Fibroblast of skin of back (primary cell): ENCODE results near the gene ST8SIA2.

Source experiments
- DNase-seq: peaks from one replicate; pipeline ENCODE4 v3.0.0-alpha.2; 2013

ST8SIA2 gene

DNA sequence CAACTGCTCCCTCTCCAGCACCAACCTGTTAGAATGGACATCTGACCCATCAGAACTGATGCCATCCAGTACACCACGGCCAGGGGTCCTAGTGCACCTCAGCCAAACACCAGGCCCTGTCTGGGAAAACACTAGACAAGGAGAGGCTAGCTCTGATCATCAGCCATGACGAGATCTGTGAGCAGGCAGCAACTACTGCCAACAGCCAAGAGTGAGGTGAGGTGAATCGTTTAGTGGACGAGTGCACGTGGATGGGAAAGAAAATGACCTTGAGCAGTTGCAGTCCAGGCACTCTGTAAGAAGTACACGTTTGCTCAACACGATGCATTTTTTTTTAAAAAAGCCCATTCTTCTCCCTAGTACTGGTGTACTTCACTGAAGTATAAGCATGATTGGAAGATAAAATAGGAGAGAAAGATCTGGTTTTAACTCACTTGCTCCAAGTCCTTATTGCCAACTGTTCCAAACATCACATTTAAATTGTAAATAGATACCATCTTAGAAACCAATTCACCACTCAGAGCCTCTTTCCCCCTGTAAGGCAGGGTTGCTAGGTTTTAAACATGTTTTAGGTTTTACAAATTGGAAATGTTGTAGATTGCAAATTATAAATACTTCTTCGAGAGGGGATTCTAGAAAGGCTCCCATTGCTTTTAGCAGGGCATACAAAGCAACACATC is 5.7 kb downstream of the ST8SIA2 start:
- DNase-seq, result no peak

- no peak for DNase-seq
These were observed 6.9 kb downstream of the ST8SIA2 start for GRCh38 chr15:92400573-92400972.

GRCh38 chr15:92400980-92401787 is 7.5 kb downstream of the ST8SIA2 start:
- no peak for DNase-seq

DNA sequence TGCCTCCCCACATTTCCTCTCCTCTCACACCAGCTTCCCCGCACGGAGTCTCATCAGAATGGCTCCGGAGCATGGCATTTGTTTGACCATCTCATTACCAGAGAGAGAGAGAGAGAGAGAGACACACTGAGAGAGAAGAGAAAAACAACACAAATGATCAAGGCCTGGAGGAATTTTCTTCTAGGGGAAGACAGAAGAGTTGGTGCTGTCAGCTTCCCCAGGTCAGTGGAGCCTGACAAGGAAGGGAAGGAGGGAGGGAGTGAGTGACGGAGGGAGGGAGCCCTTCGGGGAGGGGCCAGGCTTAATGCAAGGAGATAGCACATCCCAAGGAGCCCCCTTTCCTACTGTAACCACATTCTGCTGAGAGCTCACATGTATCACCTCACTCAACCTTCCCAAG is 9.1 kb downstream of the ST8SIA2 start:
- no peak for DNase-seq

- DNase-seq, result no peak
These were observed 12.3 kb downstream of the ST8SIA2 start for GRCh38 chr15:92405942-92406341.

DNA sequence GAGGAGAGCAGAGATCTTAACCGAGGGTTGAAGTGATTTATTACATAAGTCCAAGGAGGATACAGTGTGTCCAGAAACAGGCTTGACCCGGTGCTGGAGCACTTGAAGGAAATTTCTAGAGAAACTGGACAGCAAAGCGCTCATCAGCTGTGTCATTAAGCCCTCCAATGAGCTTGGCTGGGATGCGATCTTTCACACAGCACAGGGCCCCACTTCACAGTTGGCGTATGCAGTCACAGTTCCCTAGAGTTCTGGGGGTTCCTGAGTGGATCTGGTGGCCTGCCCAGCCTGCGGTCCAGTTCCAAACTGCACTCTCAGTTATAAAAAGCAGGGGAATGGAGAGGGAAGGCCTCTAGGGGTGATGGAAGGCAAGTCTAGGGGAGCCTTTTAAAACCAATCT is 13.6 kb downstream of the ST8SIA2 start:
- no peak for DNase-seq

- no peak for DNase-seq
These were observed 14.2 kb downstream of the ST8SIA2 start for GRCh38 chr15:92407916-92408315.

DNA sequence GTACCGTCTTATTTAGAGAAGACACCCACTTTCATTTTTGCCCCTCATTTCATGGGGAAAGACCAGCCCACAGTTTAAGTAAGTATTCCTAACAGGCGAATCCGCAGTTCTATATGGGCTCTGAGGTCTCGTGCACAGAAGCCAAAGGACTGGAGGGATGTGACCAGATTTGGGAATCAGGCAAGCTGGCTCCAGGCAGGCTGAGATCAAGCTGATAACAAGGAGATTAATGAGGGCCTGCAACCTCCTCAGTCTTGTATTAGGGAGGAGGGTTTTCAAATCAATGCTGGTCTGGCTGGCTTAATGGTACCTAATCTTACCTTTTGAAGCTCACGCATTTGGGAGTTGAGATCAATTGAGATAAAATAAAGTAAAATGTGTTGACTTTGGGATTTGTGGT is 15.3 kb downstream of the ST8SIA2 start:
- DNase-seq, result no peak

GRCh38 chr15:92409521-92409920 is 15.8 kb downstream of the ST8SIA2 start:
- DNase-seq, result no peak

- no peak for DNase-seq
These were observed 16.9 kb downstream of the ST8SIA2 start for GRCh38 chr15:92410537-92410936.

GRCh38 chr15:92411256-92411655 is 17.6 kb downstream of the ST8SIA2 start:
- DNase-seq, result no peak

GRCh38 chr15:92413510-92413909 is 19.8 kb downstream of the ST8SIA2 start:
- peak; percentile 84 for DNase-seq

DNA sequence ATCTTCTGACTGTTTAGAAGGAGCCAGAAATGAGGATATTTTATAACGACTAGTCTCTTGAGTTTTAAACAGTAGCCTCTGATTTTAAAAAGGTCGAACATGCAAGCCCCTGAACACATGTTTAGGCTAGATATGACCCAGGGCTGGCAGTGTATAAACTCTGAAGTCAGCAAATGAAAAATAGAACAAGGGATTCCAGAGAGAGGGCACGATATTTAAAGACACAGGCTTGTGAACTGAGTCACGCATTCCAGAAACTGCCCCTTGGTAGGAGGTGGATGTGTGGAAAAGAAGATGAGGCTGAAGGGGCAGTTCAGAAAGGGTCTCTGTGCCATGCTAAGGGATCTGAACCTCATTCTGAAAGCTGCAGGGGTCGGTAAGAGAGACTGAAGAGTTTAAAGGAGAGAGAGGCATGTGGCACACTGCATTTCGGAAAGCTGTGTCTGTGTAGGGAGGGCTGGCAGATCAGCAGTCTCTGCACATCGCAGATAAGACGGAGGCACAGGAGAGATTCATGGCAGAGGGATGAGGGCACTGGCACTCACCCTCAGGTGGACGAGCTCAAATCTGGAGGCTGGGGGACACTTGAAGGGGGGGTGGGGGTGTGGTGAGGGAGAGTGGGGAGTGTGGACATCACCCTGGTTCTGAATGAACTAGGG is 22.1 kb downstream of the ST8SIA2 start:
- peak; percentile 63 for DNase-seq

DNA sequence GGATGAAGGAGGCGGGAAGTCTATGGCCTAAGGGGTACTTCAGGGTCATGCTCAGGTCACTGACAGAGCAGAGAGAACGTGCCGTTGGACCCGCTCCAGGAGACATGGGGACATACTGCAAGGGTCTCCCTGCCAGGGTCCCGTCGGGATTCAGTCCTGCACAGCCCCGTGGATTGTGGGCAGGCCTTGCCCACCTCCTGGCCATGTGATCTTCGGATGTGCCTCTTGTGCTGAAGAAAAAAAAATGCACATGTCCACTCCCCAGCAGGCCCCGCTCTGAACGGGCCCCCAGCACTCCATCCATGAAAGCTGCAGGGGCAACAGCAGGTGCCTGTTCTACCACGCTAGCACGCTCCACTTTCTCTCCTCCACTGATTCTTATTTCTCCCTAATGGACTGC is 22.9 kb downstream of the ST8SIA2 start:
- no peak for DNase-seq

DNA sequence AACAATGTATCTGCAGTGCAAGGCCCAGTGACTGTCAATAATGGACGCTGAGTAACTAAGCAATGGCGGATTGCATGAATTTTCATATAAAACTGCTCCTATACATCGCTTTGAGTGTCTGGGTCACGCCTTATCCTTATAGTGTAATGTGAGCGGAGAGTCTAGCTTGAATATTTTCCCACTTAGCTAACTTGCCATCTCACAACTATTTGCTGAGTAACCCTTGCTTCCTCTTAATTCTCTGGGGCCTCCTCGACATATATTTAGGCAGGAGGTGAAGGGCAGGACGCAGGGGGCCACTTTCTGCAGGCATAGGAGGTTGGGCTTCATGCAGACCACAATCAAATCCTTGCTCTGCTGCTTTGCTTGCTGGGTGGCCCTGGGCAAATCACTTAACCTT is 24.0 kb downstream of the ST8SIA2 start:
- peak; percentile 79 for DNase-seq

DNA sequence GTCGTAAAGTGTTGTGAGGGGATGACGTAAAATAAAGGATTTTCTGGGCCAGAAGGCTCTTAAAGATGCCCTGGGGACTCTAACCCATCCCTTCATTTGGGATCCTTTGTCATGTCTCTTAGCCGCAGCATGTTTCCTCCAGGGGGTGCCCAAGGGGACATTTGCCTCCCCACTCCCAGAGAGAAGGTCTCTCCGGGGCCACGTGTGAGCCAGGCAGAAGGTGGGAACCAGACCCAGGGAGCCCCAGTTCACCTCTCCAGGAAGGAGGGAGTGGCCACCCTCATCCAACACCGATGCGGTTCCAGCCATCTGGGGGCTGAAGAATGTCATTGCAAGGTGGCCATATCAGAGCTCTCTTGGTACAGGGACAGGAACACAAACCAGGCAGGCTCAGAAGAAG is 25.2 kb downstream of the ST8SIA2 start:
- DNase-seq, result no peak

DNA sequence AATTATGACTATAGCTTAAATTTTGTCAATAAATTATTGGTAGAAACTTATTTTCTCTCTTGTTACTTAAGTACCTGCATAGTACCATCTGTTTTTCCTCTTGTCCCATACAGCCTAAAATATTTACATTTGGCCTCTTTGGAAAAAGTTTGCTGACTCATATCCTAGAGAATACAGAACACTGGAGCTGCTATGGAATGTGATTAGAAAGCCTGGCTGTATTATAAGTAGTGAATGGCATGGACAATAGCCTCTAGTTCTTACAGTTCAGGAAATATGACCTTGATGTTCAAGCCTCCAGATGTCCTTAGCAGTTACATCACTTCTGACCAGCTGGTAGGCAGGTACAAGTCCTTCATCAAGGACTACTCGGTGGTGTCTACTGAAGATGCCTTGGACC is 28.3 kb downstream of the ST8SIA2 start:
- peak; percentile 69 for DNase-seq

- no peak for DNase-seq
These were observed 32.0 kb downstream of the ST8SIA2 start for GRCh38 chr15:92425578-92426225.

DNA sequence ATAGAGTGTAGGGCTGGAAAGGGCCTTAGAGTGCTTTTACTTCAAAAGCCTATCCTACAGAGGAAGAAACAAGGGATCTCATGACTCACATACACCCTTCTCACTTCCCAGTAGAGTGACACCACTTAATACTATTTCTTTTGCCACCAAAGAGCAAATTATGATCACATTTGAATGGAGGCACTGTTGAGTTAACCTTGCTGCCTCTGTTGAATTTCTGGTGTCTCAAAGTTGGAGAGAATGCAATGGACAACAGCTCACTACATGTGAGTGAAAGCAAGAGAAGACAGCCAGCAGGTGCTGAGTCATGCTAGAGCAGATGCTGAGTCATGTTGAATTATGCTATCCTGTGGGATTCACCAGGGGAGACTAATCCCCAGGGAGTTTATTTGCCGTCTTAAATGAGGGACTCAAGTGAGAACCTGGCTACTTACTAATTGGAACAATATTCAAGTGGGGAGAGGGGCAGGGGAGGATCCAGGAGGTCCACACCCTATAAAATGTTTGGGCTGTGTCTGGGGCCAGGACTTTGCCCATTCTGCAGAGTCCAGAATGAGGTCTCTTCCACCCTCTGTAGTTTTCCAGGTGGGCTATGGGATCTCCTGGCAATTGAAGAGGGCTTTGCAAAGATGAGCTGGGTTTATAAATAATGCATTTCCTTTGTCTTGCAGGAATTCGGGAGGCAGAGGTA is 35.8 kb downstream of the ST8SIA2 start:
- peak; percentile 92 for DNase-seq

- peak; percentile 62 for DNase-seq
These were observed 36.4 kb downstream of the ST8SIA2 start for GRCh38 chr15:92430069-92430440.

- no peak for DNase-seq
These were observed 41.5 kb downstream of the ST8SIA2 start for GRCh38 chr15:92435145-92435544.

DNA sequence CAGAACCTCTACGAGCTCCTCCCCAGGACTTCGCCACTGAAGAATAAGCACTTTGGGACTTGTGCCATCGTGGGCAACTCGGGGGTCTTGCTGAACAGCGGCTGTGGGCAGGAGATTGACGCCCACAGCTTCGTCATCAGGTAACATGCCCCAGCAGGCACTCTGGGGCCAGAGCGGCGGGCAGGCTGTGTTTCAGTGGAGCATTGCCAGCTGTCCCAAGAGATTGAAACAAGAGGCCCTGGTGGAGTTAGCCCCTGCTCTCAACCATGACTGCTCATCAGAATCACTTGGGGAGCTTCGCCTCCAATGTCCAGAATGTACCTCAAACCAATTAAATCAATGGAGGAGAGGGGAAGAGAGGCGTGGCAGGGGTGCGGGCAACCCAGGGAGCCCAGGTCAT is 44.8 kb downstream of the ST8SIA2 start:
- no peak for DNase-seq

GRCh38 chr15:92443381-92443780 is 49.7 kb downstream of the ST8SIA2 start:
- DNase-seq, result no peak
